ENCODE measurements around the gene WDR62.
"Not testable (repeated sequence)": the region's sequence is repeated elsewhere in the genome, so short reads cannot be mapped to it uniquely, and the experiment has no call there.

The WDR62 gene

GRCh38 chr19:36113425-36113824, 58.7 kb downstream of the WDR62 start:
- DNase-seq (ENCODE audit: low read depth): no peak

GRCh38 chr19:36113894-36114720, 59.4 kb downstream of the WDR62 start:
- peak; percentile 28 for DNase-seq (ENCODE audit: low read depth)

GRCh38 chr19:36114721-36115452, 60.2 kb downstream of the WDR62 start, which contains the start of gene POLR2I:
Gene POLR2I, minus strand, starts transcription at chr19:36114875. Its CDS starts 19 bp downstream, at chr19:36114856.
- DNase-seq (ENCODE audit: low read depth): peak; percentile 100

GRCh38 chr19:36115453-36116343, 61.0 kb downstream of the WDR62 start, which contains the start of gene TBCB:
Gene TBCB, plus strand, starts transcription at chr19:36115468. Its CDS starts 93 bp downstream, at chr19:36115561.
- DNase-seq (ENCODE audit: low read depth): peak; percentile 38

- no peak for DNase-seq (ENCODE audit: low read depth)
Observed at GRCh38 chr19:36116344-36116637, 61.6 kb downstream of the WDR62 start.

GRCh38 chr19:36120092-36120983, 65.6 kb downstream of the WDR62 start:
- no peak for DNase-seq (ENCODE audit: low read depth)

GRCh38 chr19:36120984-36121358, 66.3 kb downstream of the WDR62 start:
- DNase-seq (ENCODE audit: low read depth): no peak

GRCh38 chr19:36121486-36122124, 66.9 kb downstream of the WDR62 start:
- no peak for DNase-seq (ENCODE audit: low read depth)

GRCh38 chr19:36125557-36125956, 70.9 kb downstream of the WDR62 start:
- DNase-seq (ENCODE audit: low read depth): no peak

- DNase-seq (ENCODE audit: low read depth): no peak
Observed at GRCh38 chr19:36128392-36128736, 73.7 kb downstream of the WDR62 start.

GRCh38 chr19:36131221-36131620, 76.5 kb downstream of the WDR62 start:
- DNase-seq (ENCODE audit: low read depth): not testable (repeated sequence)

GRCh38 chr19:36134867-36135266, 80.2 kb downstream of the WDR62 start:
- DNase-seq (ENCODE audit: low read depth): not testable (repeated sequence)

- DNase-seq (ENCODE audit: low read depth): peak; percentile 54
Observed at GRCh38 chr19:36136964-36137686, 82.4 kb downstream of the WDR62 start.

- no peak for DNase-seq (ENCODE audit: low read depth)
Observed at GRCh38 chr19:36139120-36139472, 84.4 kb downstream of the WDR62 start.

GRCh38 chr19:36139473-36140303, 85.0 kb downstream of the WDR62 start, which contains the start of gene CAPNS1:
Gene CAPNS1, plus strand, starts transcription at chr19:36140066. Its CDS starts 946 bp downstream, at chr19:36141012.
- peak; percentile 94 for DNase-seq (ENCODE audit: low read depth)

GRCh38 chr19:36140304-36141038, 85.8 kb downstream of the WDR62 start:
- peak; percentile 72 for DNase-seq (ENCODE audit: low read depth)

- DNase-seq (ENCODE audit: low read depth): peak; percentile 82
Observed at GRCh38 chr19:36141039-36141927, 86.6 kb downstream of the WDR62 start.

All from iris pigment epithelial cell (primary cell).